ENCODE data around the gene RHAG.

- peak in 3 of 4 experiments; percentile 51 to 71 (median 52) for TF ChIP-seq CTCF (IDR thresholded peaks at IDR 0.05)
- no peak for TF ChIP-seq POLR2A (IDR thresholded peaks at IDR 0.05)
- no peak for TF ChIP-seq EP300 (IDR thresholded peaks at IDR 0.05)
- TF ChIP-seq POLR2AphosphoS5 (IDR thresholded peaks at IDR 0.05): peak in 1 of 4 donors; percentile 33
Observed at GRCh38 chr6:49606721-49607390, 29.8 kb downstream of the RHAG start.

Measured in sigmoid colon (tissue), 4 donors.